Loucy (cell line): ENCODE data around the gene EXOSC1.

Experiments
- H2AFZ ChIP-seq: fragments of 200-600 bp; sonication (generic); 2 replicates; pipeline ENCODE4 v1.6.0; 2016; ENCODE audit warnings: antibody characterized with exemption, mild to moderate bottlenecking, low read length, moderate library complexity
- H3F3A ChIP-seq: fragments of 200-600 bp; 2 replicates; pipeline ENCODE4 v1.6.0; 2016; ENCODE audit warnings: antibody characterized with exemption, low read depth, mild to moderate bottlenecking
- H3K27me3 ChIP-seq: fragments of 200-600 bp; sonication (generic); 2 replicates; pipeline ENCODE4 v1.6.1; 2014; ENCODE audit warnings: low read length, mild to moderate bottlenecking; ENCODE audit not compliant: insufficient read depth, poor library complexity, severe bottlenecking
- H3K36me3 ChIP-seq: fragments of 200-600 bp; sonication (generic); 2 replicates; pipeline ENCODE4 v1.6.1; 2016; ENCODE audit warnings: low read length; ENCODE audit not compliant: insufficient read depth
- H3K4me1 ChIP-seq: fragments of 200-600 bp; sonication (generic); 2 replicates; pipeline ENCODE4 v1.5.1; 2014; ENCODE audit warnings: low read length, mild to moderate bottlenecking; ENCODE audit not compliant: insufficient read depth, poor library complexity, severe bottlenecking
- H3K4me2 ChIP-seq: fragments of 200-600 bp; sonication (generic); 2 replicates; pipeline ENCODE4 v1.6.0; 2014; ENCODE audit warnings: antibody characterized with exemption, low read length, low read depth, mild to moderate bottlenecking; ENCODE audit not compliant: poor library complexity, severe bottlenecking
- H3K4me3 ChIP-seq: fragments of 200-600 bp; sonication (generic); 2 replicates; pipeline ENCODE4 v1.5.1; 2014; ENCODE audit warnings: low read length, mild to moderate bottlenecking, mixed read lengths; ENCODE audit not compliant: poor library complexity, severe bottlenecking
- H3K79me2 ChIP-seq: fragments of 200-600 bp; sonication (generic); 2 replicates; pipeline ENCODE4 v1.6.1; 2014; ENCODE audit warnings: low read length; ENCODE audit not compliant: insufficient read depth
- H3K9ac ChIP-seq: fragments of 200-600 bp; sonication (generic); 2 replicates; pipeline ENCODE4 v1.6.0; 2014; ENCODE audit warnings: mild to moderate bottlenecking, low read depth, low read length, moderate library complexity; ENCODE audit not compliant: poor library complexity, severe bottlenecking
- H3K9me2 ChIP-seq: fragments of 200-600 bp; sonication (generic); replicated peaks from 2 replicates; pipeline ENCODE4 v1.6.1; 2016; ENCODE audit warnings: low read depth, low read length, mixed read lengths
- H3K9me3 ChIP-seq: fragments of 200-600 bp; sonication (generic); 2 replicates; pipeline ENCODE4 v1.6.1; 2014; ENCODE audit warnings: mild to moderate bottlenecking, antibody characterized with exemption, low read length, low read depth; ENCODE audit not compliant: insufficient read depth
- H4K20me1 ChIP-seq: fragments of 200-600 bp; sonication (generic); 2 replicates; pipeline ENCODE4 v1.6.0; 2014; ENCODE audit warnings: antibody characterized with exemption, low read length, mild to moderate bottlenecking; ENCODE audit not compliant: insufficient read depth, poor library complexity, severe bottlenecking
- EZH2phosphoT487 ChIP-seq: fragments of 200-600 bp; IDR thresholded peaks from 2 replicates; pipeline ENCODE4 v1.6.1; 2018; ENCODE audit warnings: antibody characterized with exemption, mild to moderate bottlenecking, moderate library complexity, borderline replicate concordance
- TF ChIP-seq, protein P1 (sequence below): fragments of 200-600 bp; sonication (generic); conservative IDR thresholded peaks from 2 replicates; pipeline ENCODE4 v1.5.1; 2014; ENCODE audit warnings: mild to moderate bottlenecking, antibody characterized with exemption, low read length

EXOSC1 gene

GRCh38 chr10:97444212-97444611 is 1.6 kb downstream of the EXOSC1 start:
- H3K4me3 ChIP-seq, result peak overlapping the region; percentile 89
- no peaks in the 10 kb centered on the region for H4K20me1 ChIP-seq
- H3K79me2 ChIP-seq, result peaks cover 60% of the 10 kb centered on the region
- H3K4me2 ChIP-seq, result peak overlapping the region; percentile 94
- peak overlapping the region; percentile 80 for H3K9ac ChIP-seq
- H3K9me3 ChIP-seq, result no peaks in the 10 kb centered on the region
- TF ChIP-seq, protein P1, sequence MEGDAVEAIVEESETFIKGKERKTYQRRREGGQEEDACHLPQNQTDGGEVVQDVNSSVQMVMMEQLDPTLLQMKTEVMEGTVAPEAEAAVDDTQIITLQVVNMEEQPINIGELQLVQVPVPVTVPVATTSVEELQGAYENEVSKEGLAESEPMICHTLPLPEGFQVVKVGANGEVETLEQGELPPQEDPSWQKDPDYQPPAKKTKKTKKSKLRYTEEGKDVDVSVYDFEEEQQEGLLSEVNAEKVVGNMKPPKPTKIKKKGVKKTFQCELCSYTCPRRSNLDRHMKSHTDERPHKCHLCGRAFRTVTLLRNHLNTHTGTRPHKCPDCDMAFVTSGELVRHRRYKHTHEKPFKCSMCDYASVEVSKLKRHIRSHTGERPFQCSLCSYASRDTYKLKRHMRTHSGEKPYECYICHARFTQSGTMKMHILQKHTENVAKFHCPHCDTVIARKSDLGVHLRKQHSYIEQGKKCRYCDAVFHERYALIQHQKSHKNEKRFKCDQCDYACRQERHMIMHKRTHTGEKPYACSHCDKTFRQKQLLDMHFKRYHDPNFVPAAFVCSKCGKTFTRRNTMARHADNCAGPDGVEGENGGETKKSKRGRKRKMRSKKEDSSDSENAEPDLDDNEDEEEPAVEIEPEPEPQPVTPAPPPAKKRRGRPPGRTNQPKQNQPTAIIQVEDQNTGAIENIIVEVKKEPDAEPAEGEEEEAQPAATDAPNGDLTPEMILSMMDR, result no peak
- no peak for TF ChIP-seq EZH2phosphoT487
- H3K27me3 ChIP-seq, result no peaks in the 10 kb centered on the region
- peaks cover 8% of the 10 kb centered on the region; the same call in 1 of the 2 replicates for H3K36me3 ChIP-seq
- H2AFZ ChIP-seq, result no peak overlapping the region
- no peaks in the 10 kb centered on the region for H3K9me2 ChIP-seq
- H3K4me1 ChIP-seq, result peaks cover 27% of the 10 kb centered on the region
- H3F3A ChIP-seq, result no peaks in the 10 kb centered on the region

DNA sequence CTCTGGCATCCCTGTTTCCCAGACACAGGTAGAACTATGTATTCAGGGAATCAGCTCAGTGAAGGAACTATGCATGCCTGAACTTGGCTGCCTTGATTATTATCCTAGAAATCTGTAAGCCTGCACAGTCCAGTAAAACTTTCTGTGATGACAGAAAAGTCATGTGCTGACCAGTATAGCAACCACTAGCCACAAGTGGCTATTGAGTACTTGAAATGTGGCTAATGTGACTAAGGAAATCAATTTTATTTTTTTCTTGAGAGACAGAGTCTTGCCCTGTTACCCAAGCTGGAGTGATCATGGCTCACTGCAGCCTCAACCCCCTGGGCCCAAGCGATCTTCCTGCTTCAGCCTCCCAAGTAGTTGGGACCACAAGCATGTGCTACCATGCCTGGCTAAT is 3.5 kb downstream of the EXOSC1 start:
- H3K9me3 ChIP-seq, result no peaks in the 10 kb centered on the region
- H3K79me2 ChIP-seq, result peaks cover 41% of the 10 kb centered on the region
- H3K4me2 ChIP-seq, result no peak overlapping the region
- peaks cover 18% of the 10 kb centered on the region for H3K4me1 ChIP-seq
- H3K4me3 ChIP-seq, result no peak overlapping the region
- H3K27me3 ChIP-seq, result no peaks in the 10 kb centered on the region
- no peak for TF ChIP-seq EZH2phosphoT487
- TF ChIP-seq, protein P1, result no peak
- H3F3A ChIP-seq, result no peaks in the 10 kb centered on the region
- no peaks in the 10 kb centered on the region for H3K9me2 ChIP-seq
- H3K36me3 ChIP-seq, result peaks cover 11% of the 10 kb centered on the region; the same call in 1 of the 2 replicates
- no peak overlapping the region for H2AFZ ChIP-seq
- no peaks in the 10 kb centered on the region for H4K20me1 ChIP-seq
- no peak overlapping the region for H3K9ac ChIP-seq

DNA sequence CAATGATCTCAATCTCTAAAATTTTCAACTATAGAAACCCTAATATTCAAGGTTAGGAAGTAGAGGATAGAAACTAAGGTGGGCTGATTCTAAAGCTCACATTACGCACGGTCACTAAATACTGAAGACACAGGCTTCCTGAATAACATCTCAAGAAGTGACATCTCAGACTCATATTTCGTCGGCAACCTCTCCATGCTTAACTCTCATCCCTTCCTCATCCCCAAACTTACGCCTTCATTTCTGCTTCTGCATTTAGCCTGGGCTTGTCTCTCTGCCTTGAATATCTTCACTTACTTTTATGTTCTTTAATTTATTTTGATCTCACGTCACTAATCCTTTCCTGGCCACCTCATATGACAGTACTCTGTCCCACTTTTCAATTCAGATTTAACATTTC is 10.6 kb downstream of the EXOSC1 start:
- Histone ChIP-seq H3K27me3 (no peaks in the 10 kb centered on the region), H3K4me3 (no peak overlapping the region), H3K4me2 (no peak overlapping the region), H4K20me1 (peaks cover 18% of the 10 kb centered on the region), H2AFZ (no peak overlapping the region), H3K9me3 (no peaks in the 10 kb centered on the region), H3K9me2 (no peaks in the 10 kb centered on the region), H3K9ac (no peak overlapping the region), H3K4me1 (peaks cover 5% of the 10 kb centered on the region), H3K36me3 (peaks cover 57% of the 10 kb centered on the region; the same call in 1 of the 2 replicates), H3K79me2 (peaks cover 19% of the 10 kb centered on the region), H3F3A (no peaks in the 10 kb centered on the region)
- no peak for TF ChIP-seq EZH2phosphoT487
- TF ChIP-seq, protein P1, result no peak
